HEK293 (cell line): ENCODE data around the gene XG.

Experiments
- CTCF ChIA-PET: fragments of 350-600 bp; formaldehyde crosslinking; extraction: SDS; loops from one replicate; lab custom pipeline; 2021; ENCODE audit warnings: antibody characterized with exemption; lab: Yijun Ruan, JAX
- POLR2A ChIA-PET: fragments of 300-600 bp; formaldehyde crosslinking; extraction: SDS; loops from one replicate; lab custom pipeline; 2020; ENCODE audit warnings: antibody characterized with exemption, inconsistent platforms; lab: Yijun Ruan, JAX
- H3K27ac ChIP-seq: fragments of 200-500 bp; sonication (Bioruptor generic); 2 replicates; pipeline ENCODE4 v1.5.1; 2014; ENCODE audit warnings: low read depth, low read length, control low read depth, inconsistent platforms; ENCODE audit errors: extremely low read depth
- H3K36me3 ChIP-seq, 2 experiments: fragments of 200-500 bp in 1 of 2; sonication (Bioruptor generic) in 1 of 2; 1 replicate in 1 of 2; 2 replicates in 1 of 2; pipeline ENCODE4 v1.5.1; 2014 to 2017; ENCODE audit warnings: inconsistent platforms in 2 of 2, low read length in 2 of 2; ENCODE audit not compliant: control insufficient read depth in 2 of 2, insufficient read depth in 1 of 2
- H3K4me1 ChIP-seq: fragments of 200-500 bp; sonication (Bioruptor generic); 2 replicates; pipeline ENCODE4 v1.5.1; 2014; ENCODE audit warnings: mild to moderate bottlenecking, low read length, inconsistent platforms; ENCODE audit not compliant: control insufficient read depth, insufficient read depth
- H3K4me3 ChIP-seq: 2 replicates; pipeline ENCODE4 v1.5.1; 2011; ENCODE audit warnings: low read depth, mild to moderate bottlenecking, control low read depth, low read length, moderate library complexity
- H3K9me3 ChIP-seq: fragments of 200-500 bp; sonication (Bioruptor generic); 2 replicates; pipeline ENCODE4 v1.5.1; 2014; ENCODE audit warnings: low read depth, low read length, inconsistent platforms; ENCODE audit not compliant: control insufficient read depth, insufficient read depth
- KLF1 ChIP-seq: fragments of 450-650 bp; formaldehyde crosslinking; IDR thresholded peaks from 2 replicates; pipeline ENCODE4 v1.5.1; 2016; ENCODE audit warnings: missing biosample characterization, missing genetic modification characterization
- KLF16 ChIP-seq: fragments of 450-650 bp; formaldehyde crosslinking; IDR thresholded peaks from 2 replicates; pipeline ENCODE4 v1.5.1; 2017; ENCODE audit warnings: missing biosample characterization, missing genetic modification characterization
- KLF7 ChIP-seq: fragments of 450-650 bp; formaldehyde crosslinking; IDR thresholded peaks from 2 replicates; pipeline ENCODE4 v1.5.1; 2016; ENCODE audit warnings: missing biosample characterization, missing genetic modification characterization, borderline replicate concordance
- MYNN ChIP-seq: fragments of 450-650 bp; formaldehyde crosslinking; IDR thresholded peaks from 2 replicates; pipeline ENCODE4 v1.5.1; 2016; ENCODE audit warnings: missing biosample characterization, missing genetic modification characterization, borderline replicate concordance
- TCF7L2 ChIP-seq: IDR thresholded peaks from 2 replicates; pipeline ENCODE4 v1.6.1; 2011; ENCODE audit warnings: low read depth, mild to moderate bottlenecking, inconsistent platforms, low read length, moderate library complexity, borderline replicate concordance
- ZBTB48 ChIP-seq: fragments of 450-650 bp; formaldehyde crosslinking; IDR thresholded peaks from 2 replicates; pipeline ENCODE4 v1.5.1; 2016; ENCODE audit warnings: missing biosample characterization, missing genetic modification characterization
- ZNF214 ChIP-seq: fragments of 450-650 bp; formaldehyde crosslinking; IDR thresholded peaks from 2 replicates; pipeline ENCODE4 v1.5.1; 2017; ENCODE audit warnings: missing biosample characterization, mild to moderate bottlenecking, missing genetic modification characterization, borderline replicate concordance
- ZNF37A ChIP-seq: fragments of 450-650 bp; IDR thresholded peaks from 2 replicates; pipeline ENCODE4 v1.5.1; 2018; ENCODE audit warnings: missing biosample characterization, missing genetic modification characterization
- ZNF394 ChIP-seq: fragments of 450-650 bp; formaldehyde crosslinking; IDR thresholded peaks from 2 replicates; pipeline ENCODE4 v1.5.1; 2016; ENCODE audit warnings: missing biosample characterization, missing genetic modification characterization, mild to moderate bottlenecking, moderate library complexity, borderline replicate concordance
- ZNF404 ChIP-seq: fragments of 450-650 bp; formaldehyde crosslinking; IDR thresholded peaks from 2 replicates; pipeline ENCODE4 v1.5.1; 2017; ENCODE audit warnings: missing biosample characterization, missing genetic modification characterization
- ZNF416 ChIP-seq: fragments of 450-650 bp; formaldehyde crosslinking; IDR thresholded peaks from 2 replicates; pipeline ENCODE4 v1.5.1; 2016; ENCODE audit warnings: missing biosample characterization, missing genetic modification characterization
- ZNF449 ChIP-seq: fragments of 450-650 bp; formaldehyde crosslinking; IDR thresholded peaks from 2 replicates; pipeline ENCODE4 v1.5.1; 2017; ENCODE audit warnings: missing biosample characterization, mild to moderate bottlenecking, missing genetic modification characterization, moderate library complexity
- ZNF501 ChIP-seq: fragments of 450-650 bp; formaldehyde crosslinking; IDR thresholded peaks from 2 replicates; pipeline ENCODE4 v1.5.1; 2016; ENCODE audit warnings: missing biosample characterization, missing genetic modification characterization
- ZNF510 ChIP-seq: fragments of 450-650 bp; formaldehyde crosslinking; IDR thresholded peaks from 2 replicates; pipeline ENCODE4 v1.5.1; 2018; ENCODE audit warnings: mild to moderate bottlenecking, missing genetic modification characterization, missing biosample characterization; ENCODE audit not compliant: insufficient replicate concordance
- ZNF513 ChIP-seq: fragments of 450-650 bp; IDR thresholded peaks from 2 replicates; pipeline ENCODE4 v1.5.1; 2018; ENCODE audit warnings: missing biosample characterization, missing genetic modification characterization
- ZNF621 ChIP-seq: fragments of 450-650 bp; formaldehyde crosslinking; IDR thresholded peaks from 2 replicates; pipeline ENCODE4 v1.5.1; 2017; ENCODE audit warnings: missing biosample characterization, missing genetic modification characterization
- ZNF629 ChIP-seq: fragments of 450-650 bp; formaldehyde crosslinking; IDR thresholded peaks from 2 replicates; pipeline ENCODE4 v1.5.1; 2017; ENCODE audit warnings: missing biosample characterization, missing genetic modification characterization
- ZNF639 ChIP-seq: fragments of 450-650 bp; formaldehyde crosslinking; IDR thresholded peaks from 2 replicates; pipeline ENCODE4 v1.5.1; 2016; ENCODE audit warnings: missing biosample characterization, missing genetic modification characterization
- ZNF654 ChIP-seq: fragments of 450-650 bp; formaldehyde crosslinking; IDR thresholded peaks from 2 replicates; pipeline ENCODE4 v1.5.1; 2016; ENCODE audit warnings: low read depth, missing biosample characterization, missing genetic modification characterization
- ZSCAN18 ChIP-seq: fragments of 450-650 bp; formaldehyde crosslinking; IDR thresholded peaks from 2 replicates; pipeline ENCODE4 v1.5.1; 2016; ENCODE audit warnings: missing biosample characterization, missing genetic modification characterization
- ZSCAN23 ChIP-seq: fragments of 450-650 bp; formaldehyde crosslinking; IDR thresholded peaks from 2 replicates; pipeline ENCODE4 v1.5.1; 2016; ENCODE audit warnings: missing biosample characterization, missing genetic modification characterization
- ZSCAN30 ChIP-seq: fragments of 450-650 bp; IDR thresholded peaks from 2 replicates; pipeline ENCODE4 v1.5.1; 2018; ENCODE audit warnings: missing biosample characterization, mild to moderate bottlenecking, missing genetic modification characterization, moderate library complexity
- TF ChIP-seq, protein P1 (sequence below): fragments of 450-650 bp; formaldehyde crosslinking; IDR thresholded peaks from 2 replicates; pipeline ENCODE4 v1.5.1; 2016; ENCODE audit warnings: missing biosample characterization, missing genetic modification characterization
- TF ChIP-seq, protein P2 (sequence below): fragments of 450-650 bp; formaldehyde crosslinking; IDR thresholded peaks from 2 replicates; pipeline ENCODE4 v1.5.1; 2016; ENCODE audit warnings: missing biosample characterization, missing genetic modification characterization
- TF ChIP-seq, protein P3 (sequence below): fragments of 450-650 bp; formaldehyde crosslinking; IDR thresholded peaks from 2 replicates; pipeline ENCODE4 v1.5.1; 2016; ENCODE audit warnings: missing biosample characterization, missing genetic modification characterization

Gene XG

DNA sequence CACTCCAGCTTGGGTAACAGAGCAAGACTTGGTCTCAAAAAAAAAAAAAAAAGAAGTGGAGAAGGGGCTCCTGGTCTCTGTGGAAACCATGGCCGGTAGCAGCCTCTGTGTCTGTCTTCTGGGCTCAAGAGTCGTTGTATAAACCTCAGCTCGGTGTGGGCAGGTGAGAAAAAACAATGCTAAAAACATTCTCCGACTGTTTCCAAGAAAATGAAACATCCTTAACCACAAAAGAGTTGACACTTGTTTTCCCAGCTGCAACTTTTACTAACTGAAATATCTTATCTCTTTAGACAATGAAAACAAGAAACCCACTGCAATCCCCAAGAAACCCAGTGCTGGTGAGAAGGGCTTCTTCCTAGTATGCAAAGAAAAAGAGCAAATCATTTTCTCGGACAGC, 34.5 kb upstream of the XG start:
- TF ChIP-seq MYNN (tag by site-specific recombination) (no peak), ZNF629 (tag by site-specific recombination) (no peak), TCF7L2 (no peak), ZSCAN23 (tag by site-specific recombination) (no peak), ZNF416 (tag by site-specific recombination) (no peak), ZNF394 (tag by site-specific recombination) (no peak), ZNF214 (tag by site-specific recombination) (no peak), ZSCAN30 (tag by site-specific recombination) (no peak), ZNF501 (tag by site-specific recombination) (no peak), ZNF404 (tag by site-specific recombination) (no peak), ZBTB48 (tag by site-specific recombination) (no peak), ZNF621 (tag by site-specific recombination) (no peak), KLF1 (tag by site-specific recombination) (no peak), ZSCAN18 (tag by site-specific recombination) (no peak), ZNF37A (tag by site-specific recombination) (no peak), KLF7 (tag by site-specific recombination) (no peak), ZNF513 (tag by site-specific recombination) (no peak), ZNF654 (tag by site-specific recombination) (no peak)
- TF ChIP-seq, protein P1, sequence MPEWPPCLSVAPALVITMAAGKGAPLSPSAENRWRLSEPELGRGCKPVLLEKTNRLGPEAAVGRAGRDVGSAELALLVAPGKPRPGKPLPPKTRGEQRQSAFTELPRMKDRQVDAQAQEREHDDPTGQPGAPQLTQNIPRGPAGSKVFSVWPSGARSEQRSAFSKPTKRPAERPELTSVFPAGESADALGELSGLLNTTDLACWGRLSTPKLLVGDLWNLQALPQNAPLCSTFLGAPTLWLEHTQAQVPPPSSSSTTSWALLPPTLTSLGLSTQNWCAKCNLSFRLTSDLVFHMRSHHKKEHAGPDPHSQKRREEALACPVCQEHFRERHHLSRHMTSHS: no peak
- no peaks in the 10 kb centered on the region for H3K4me1 ChIP-seq
- POLR2A ChIA-PET: no interaction called here
- CTCF ChIA-PET: no interaction called here
- no peak overlapping the region for H3K4me3 ChIP-seq
- H3K36me3 ChIP-seq: peaks cover 54 to 86% of the 10 kb centered on the region in 2 experiments
- H3K27ac ChIP-seq: no peak overlapping the region
- H3K9me3 ChIP-seq: no peaks in the 10 kb centered on the region

GRCh38 chrX:2718821-2719220, 33.0 kb upstream of the XG start:
- Histone ChIP-seq H3K4me3 (no peak overlapping the region), H3K4me1 (no peaks in the 10 kb centered on the region), H3K9me3 (no peaks in the 10 kb centered on the region), H3K36me3 (peaks cover 57 to 87% of the 10 kb centered on the region in 2 experiments), H3K27ac (no peak overlapping the region)
- CTCF ChIA-PET: no interaction called here
- POLR2A ChIA-PET: no interaction called here
- TF ChIP-seq ZNF510 (tag by site-specific recombination) (no peak), KLF16 (tag by site-specific recombination) (no peak), ZNF449 (tag by site-specific recombination) (no peak), ZNF639 (tag by site-specific recombination) (no peak)
- TF ChIP-seq, protein P2, sequence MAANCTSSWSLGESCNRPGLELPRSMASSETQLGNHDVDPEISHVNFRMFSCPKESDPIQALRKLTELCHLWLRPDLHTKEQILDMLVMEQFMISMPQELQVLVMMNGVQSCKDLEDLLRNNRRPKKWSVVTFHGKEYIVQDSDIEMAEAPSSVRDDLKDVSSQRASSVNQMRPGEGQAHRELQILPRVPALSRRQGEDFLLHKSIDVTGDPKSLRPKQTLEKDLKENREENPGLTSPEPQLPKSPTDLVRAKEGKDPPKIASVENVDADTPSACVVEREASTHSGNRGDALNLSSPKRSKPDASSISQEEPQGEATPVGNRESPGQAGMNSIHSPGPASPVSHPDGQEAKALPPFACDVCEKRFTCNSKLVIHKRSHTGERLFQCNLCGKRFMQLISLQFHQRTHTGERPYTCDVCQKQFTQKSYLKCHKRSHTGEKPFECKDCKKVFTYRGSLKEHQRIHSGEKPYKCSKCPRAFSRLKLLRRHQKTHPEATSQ: no peak
- TF ChIP-seq, protein P3, sequence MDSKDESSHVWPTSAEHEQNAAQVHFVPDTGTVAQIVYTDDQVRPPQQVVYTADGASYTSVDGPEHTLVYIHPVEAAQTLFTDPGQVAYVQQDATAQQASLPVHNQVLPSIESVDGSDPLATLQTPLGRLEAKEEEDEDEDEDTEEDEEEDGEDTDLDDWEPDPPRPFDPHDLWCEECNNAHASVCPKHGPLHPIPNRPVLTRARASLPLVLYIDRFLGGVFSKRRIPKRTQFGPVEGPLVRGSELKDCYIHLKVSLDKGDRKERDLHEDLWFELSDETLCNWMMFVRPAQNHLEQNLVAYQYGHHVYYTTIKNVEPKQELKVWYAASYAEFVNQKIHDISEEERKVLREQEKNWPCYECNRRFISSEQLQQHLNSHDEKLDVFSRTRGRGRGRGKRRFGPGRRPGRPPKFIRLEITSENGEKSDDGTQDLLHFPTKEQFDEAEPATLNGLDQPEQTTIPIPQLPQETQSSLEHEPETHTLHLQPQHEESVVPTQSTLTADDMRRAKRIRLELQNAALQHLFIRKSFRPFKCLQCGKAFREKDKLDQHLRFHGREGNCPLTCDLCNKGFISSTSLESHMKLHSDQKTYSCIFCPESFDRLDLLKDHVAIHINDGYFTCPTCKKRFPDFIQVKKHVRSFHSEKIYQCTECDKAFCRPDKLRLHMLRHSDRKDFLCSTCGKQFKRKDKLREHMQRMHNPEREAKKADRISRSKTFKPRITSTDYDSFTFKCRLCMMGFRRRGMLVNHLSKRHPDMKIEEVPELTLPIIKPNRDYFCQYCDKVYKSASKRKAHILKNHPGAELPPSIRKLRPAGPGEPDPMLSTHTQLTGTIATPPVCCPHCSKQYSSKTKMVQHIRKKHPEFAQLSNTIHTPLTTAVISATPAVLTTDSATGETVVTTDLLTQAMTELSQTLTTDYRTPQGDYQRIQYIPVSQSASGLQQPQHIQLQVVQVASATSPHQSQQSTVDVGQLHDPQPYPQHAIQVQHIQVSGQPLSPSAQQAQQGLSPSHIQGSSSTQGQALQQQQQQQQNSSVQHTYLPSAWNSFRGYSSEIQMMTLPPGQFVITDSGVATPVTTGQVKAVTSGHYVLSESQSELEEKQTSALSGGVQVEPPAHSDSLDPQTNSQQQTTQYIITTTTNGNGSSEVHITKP: no peak
